HG03460 (cell line): ENCODE results near the gene DOCK6.
A peak's percentile ranks its signal among the peaks of the same experiment; 100 is the strongest.
"Not testable (repeated sequence)": the region's sequence is repeated elsewhere in the genome, so short reads cannot be mapped to it uniquely, and the experiment has no call there.

Experiments used
- ATAC-seq: cut with Tn5 transposase; IDR thresholded peaks from one replicate; pipeline ENCODE4 v1.9.1; 2021; ENCODE audit not compliant: unreplicated experiment

DOCK6 gene

DNA sequence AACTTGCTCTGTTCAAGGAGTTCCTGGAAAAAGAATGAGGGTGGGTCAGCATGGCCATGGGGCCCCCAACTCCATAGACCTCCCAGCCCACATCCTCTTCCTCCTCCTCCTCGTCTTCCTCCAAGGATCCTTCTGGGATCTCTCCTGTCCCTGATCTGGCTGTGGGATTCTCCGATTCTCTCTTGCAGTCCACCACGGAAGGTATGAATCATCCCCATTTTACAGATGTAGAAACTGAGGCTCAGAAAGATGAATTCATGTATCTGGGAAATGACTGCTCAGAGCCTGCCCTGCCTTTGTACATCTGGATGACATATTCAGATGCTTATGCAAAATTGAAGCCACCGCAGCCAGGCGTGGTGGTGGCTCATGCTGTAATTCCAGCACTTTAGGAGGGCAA, 62.8 kb downstream of the DOCK6 start:
- no peak for ATAC-seq

DNA sequence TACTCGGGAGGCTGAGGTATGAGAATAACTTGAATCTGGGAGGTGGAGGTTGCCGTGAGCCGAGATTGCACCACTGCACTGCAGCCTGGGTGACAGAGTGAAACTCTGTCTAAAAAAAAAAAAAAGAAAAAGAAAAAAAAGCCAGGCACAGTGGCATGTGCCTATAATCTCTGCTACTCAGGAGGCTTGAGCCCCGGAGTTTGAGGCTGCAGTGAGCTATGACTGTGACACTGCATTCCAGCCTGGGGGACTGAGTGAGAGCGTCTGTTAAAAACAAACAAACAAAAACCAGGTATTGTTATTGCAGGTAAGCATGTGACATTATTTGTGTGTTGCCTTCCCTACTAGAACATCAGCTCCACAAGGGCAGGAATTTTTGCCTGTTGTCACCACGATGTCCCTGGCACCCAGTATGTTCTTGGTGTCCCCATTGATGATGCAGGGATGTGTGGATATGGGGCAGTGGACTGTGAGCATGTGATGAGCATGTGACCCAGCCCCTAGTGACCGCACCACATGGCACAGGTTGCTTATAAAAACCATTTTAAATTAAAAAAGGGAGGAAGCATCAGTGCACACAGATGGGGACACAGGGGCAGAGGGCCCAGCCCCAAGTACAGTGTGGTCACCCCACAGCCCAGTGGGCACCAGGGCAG, 63.4 kb downstream of the DOCK6 start:
- ATAC-seq, result no peak

DNA sequence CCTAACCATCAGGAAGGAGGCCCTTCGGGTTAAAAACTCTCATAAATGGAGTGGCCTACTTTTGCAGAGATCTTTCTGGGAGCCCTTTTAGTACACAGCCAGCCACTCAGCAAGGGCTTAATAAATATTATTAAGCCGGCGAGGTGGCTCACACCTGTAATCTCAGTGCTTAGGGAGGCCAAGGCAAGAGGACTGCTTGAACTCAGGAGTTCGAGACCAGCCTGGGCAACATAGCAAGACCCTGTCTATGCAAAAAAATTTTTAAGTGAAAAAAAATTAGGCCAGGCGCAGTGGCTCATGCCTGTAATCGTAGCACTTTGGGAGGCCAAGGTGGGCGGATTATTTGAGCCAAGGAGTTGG, 64.2 kb downstream of the DOCK6 start:
- ATAC-seq, result no peak

DNA sequence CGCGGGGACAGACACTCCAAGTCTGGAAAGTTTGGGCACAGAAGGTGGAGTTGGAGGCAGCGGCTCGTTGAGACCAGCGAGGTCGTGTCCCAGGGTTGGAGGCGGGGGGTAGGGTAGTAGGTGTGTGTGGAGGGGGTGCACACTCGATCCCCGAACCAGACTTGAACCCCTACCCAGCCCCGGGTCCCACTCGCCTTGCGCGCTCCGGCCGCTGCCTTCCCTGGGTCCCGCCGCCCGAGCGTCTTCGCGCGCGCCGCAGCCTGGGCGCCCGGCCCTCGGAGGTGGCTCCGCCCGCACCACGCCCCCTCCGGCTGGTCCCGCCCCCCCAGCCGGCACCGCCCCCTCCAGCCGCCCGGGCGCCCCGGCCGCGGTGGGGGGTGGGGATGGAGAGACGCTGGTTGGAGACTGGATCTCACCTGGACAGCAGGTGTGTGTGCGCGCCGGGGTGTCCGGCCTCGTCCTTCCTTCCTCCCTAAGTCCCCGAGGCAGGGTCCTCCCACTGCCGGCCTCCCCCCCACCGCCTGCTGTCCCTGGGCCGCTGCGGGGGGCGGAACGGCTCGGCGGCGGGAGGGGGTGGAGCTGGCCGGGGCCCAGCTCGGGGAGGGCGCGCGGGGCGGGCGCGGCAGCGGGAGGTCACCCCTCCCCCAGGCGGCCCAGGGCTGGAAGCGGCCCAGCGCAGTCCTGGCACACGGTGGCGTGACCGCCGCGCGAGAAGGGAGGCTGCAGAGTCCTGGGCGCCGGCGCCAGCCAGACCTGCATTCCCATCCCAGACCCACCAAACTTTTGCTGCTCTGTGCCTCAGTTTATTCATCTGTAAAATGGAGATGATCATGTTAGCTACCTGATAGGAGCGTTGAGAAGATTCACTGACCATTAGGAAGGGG, 64.8 kb downstream of the DOCK6 start, which contains the start of gene KANK2:
Gene KANK2 (minus strand): TSS at position 255 of the 884 bp plus-strand sequence. CDS start 3,034 bp downstream, outside the sequence.
- ATAC-seq, result peak; percentile 66

DNA sequence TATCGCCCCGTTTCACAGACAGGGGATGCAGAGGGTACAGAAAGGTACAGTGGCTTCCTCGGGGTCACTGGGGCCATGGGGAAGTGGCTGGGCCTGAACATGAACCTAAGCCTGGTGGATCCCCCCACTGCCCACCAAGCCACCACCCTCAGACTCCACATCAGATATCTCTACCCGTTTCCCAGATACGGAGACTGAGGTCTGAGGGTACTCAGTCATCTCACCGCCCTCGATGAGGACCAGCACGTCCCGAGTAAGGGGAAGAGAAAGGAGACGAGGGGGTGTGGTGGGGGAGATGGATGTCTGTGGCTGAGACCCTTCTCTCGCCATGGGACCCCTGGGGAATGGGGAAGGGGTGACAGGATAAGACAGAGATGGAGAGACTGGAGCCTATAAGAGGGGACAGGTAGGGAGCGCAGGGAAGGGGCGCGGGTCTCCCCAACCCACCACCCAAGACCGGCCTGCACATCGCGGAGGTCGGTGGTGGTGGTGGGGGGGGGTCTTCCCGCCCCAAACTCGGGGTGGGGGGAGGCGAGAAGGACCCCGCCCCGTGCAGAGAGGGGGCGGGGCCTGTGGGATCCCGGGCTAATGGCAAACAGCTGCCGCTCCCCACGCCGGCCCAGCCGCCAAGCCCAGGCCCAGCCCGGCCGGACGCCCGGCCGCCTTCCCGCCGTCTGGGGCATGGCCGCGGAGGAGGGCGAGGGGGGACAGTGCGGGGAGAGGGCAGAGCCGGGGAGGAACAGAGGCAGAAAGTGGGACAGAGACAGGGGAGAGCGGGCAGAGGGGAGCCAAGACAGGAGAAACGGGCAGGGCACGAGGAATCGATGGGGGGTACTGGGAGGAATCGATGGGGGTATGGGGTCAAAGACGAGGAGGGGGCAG, 65.7 kb downstream of the DOCK6 start:
- no peak for ATAC-seq

DNA sequence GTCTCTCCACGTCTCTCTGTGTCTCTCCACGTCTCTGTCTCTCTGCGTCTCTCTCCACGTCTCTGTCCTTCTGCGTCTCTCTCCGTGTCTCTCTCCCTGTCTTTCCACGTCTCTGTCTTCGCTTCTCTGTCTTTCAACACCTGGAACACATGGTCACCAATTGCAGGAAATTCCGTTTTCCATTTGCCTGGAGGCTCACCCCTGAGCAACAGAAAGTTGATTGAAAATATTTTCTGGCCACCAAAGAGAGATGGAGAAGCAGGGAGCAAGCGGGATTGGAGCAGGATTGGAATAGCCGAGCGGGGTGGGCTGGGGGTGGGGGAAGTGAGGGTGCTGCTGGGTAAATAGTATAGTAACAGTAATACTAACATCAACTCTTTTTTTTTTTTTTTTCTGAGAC, 66.6 kb downstream of the DOCK6 start:
- ATAC-seq, result no peak

DNA sequence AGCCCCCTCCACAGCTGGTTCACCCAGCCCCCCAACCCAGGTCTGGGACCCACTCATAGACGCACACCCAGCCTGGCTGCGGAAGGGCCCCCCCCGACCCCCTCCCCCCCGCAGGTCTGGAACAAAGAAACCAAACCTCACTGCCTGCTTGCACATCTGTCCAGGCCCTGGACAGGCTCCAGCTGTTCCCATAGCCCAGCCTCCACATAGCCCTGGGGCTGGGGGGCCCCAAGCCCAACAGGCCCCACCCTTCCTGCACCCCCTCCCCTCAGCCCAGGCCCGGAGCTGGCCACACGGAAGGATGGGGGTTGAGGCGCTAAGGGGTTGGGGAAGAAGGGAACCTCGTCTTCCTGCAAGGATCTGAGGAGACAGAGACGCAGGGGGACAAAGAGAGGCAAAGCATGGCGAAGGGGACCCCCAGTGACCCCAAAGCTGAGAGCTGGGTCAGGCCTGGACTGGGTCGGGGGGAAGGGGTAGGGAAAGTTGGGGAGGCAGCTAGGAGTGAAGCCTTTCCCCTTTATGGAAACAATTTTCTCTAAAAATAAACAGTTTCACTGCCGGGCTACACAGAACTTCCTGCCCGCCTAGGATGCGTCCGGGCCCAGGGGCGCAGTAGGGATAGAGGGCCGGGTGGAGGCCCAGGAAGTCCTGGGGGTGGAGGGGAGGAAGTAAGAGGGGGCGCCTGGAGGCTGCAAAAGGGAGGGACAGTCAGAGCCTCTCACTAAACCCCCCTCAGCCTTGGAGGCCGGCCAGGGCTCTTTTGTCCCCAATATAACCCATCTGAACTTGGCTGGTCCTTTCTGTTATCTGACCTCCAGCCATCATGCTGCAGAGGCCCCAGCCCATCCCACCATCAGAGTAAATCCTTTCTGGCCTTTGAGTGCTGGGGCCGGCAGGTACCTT, 67.4 kb downstream of the DOCK6 start:
- no peak for ATAC-seq

DNA sequence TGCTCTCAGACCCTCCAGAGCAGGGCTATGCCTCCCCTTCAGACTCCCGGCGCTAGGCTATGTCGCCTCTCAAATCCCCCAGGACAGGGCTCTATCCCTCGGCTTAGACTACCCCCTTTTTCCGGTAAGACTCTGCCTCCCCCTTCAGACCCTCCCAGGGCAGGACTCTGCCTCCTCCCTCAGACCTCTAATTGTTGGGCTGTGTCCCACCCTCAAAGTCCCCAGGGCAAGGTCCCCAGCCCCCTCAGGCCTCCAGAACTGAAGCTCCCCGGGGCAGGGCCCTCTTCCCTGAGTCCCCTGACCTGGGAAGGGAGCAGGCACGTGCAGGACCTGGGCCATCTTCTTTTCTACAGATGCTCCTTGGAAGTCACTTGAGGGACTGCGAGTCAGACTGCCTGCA, 68.2 kb downstream of the DOCK6 start:
- ATAC-seq, result no peak

DNA sequence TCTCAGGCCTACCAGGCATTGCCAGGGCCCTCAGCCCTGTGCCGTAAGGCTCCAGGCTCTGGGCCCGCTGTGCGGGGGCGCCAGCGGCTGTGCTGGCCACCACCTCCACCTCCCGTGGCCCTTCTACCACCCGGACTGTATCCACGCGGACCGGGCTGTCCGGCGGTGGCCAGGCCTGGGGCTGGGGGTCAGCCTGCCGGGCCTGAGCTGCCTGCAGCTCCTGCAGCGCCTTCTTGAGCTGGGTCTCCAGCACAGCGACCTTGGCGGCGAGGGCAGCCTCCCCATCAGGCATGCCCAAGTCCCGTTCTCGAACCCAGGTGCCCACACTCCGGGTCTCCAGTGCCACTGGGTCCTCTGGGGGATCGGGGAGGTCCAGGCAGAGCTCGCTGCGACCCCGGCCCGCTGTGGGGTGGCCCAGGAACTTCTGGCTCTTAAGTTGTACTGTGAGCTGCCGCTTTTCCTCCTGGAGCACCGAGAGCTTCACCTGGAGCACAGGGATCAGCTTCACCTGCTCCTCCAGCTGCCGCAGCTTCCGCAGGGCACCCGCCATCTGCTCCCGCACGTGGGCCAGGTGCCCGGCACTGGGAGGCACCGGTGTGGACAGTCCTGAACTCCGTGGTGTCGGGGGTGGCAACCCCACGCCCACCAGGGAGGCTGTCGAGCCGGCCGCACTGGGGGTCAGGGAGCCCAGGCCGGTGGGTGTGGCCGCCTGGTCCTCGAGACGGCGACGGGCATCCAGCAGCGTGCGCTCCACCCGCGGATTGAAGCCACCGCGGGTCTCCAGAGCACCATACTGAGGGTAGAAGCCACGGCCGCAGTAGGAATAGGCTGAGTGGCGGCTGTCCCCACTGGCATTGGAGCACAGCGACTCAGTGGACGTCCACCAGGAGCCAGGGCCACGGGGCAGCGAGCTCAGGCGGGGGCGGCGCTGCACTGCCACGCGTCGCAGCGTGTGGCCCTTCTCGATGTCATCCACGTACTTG, 69.1 kb downstream of the DOCK6 start:
- no peak for ATAC-seq

DNA sequence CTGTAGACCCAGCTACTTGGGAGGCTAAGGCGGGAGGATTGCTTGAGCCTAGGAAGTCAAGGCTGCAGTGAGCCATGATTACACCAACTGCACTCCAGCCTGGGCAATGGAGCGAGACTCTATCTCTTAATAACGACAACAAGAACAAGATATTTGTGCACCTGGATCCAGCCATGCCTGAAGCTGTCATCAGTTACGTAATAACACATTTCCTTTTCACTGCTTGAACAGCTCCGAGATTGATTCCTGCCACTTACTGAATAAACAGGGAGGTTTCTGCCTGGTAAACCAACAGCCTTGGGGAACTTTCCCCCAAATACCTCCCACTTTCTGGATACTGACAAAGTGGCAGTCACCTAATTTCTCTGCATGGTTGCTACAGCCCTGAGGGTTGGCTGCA, 70.4 kb downstream of the DOCK6 start:
- ATAC-seq, result no peak

DNA sequence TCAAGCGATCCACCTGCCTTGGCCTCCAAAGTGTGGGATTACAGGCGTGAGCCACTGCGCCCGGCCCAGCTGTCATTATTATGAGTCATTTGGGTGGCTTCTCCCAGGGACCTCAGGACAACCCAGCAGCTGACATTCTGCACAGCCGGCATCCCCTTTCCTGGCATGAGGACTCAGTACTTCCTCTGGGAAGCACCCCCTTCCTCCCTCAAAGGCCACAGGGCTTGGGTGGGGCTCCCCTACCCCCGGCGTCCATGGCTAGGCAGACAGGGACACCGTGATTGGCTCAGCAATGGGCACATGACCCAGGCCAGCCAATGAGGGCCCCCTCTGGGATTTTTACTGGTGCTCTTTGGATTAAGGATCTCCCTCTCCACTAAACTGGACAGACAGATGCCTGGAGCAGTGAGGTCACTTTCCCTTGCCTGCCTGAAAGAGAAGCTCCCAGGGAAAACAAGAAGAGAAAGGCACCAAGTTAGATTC, 71.0 kb downstream of the DOCK6 start:
- ATAC-seq, result no peak

DNA sequence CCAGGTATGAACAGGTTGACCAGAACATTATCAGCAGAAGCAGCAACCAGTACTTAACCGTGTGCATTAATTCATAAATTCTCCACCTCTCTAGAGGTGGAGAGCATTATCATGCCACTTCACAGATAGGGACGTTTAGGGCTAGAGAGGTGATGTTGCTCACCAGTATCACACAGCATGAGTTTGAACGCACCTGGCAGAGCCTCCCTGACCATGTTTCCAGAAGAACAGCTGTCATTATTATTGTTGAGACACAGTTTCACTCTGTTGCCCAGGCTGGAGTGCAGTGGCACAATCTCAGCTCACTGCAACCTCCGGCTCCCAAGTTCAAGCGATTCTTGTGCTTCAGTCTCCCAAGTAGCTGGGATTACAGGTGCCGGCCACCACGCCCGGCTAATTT, 71.8 kb downstream of the DOCK6 start:
- no peak for ATAC-seq

DNA sequence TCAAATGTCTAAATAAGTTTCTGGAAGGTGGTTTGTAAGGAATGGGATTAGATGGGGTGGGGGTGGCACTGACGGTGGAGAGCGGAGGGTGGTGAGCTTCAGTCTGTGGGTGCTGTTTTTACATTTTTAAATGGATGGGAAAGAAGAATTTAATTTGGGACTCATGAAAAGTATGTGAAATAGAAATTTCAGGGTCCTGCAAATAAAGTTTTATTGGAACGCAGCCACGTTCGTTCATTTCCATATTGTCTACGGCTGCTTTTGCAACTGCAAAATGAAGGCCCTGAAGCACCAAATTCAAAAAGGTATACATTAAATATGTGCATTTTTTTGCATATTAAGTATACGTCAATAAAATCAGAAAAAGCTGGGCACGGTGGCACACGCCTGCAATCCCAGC, 74.9 kb downstream of the DOCK6 start:
- no peak for ATAC-seq

DNA sequence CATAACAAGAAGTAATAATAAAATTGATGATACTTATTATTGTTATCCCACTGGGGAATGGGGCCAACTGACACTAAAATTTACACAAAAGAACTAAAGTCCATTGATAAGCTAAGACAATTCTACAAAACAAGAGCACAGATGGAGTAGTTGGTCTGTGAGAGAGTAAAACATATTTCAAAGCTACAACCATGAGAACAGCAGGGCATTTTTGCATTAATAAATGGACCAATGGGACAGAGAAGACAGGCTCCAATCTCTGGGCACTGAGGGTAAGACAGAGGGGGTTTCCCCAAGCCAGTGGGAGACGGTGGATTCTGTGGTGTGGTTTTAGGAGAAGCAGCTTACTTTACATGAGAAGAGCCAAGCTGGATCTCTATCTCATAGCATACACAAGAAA, 79.3 kb downstream of the DOCK6 start:
- ATAC-seq, result no peak

DNA sequence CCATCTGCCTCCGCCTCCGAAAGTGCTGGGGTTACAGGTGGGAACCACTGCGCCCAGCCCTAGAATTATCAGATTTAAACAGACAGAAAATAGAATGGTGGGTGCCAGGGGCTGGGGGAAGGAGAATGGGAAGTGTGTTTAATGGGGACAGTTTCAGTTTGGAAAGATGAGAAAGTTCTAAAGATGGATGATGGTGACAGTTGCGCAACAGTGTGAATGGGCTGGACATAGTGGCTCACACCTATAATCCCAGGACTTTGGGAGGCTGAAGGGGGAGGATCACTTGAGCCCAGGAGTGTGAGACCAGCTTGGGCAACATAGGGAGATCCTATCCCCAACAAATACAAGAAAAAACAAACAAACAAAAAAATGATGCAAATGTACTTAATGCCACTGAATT, 80.8 kb downstream of the DOCK6 start:
- no peak for ATAC-seq

DNA sequence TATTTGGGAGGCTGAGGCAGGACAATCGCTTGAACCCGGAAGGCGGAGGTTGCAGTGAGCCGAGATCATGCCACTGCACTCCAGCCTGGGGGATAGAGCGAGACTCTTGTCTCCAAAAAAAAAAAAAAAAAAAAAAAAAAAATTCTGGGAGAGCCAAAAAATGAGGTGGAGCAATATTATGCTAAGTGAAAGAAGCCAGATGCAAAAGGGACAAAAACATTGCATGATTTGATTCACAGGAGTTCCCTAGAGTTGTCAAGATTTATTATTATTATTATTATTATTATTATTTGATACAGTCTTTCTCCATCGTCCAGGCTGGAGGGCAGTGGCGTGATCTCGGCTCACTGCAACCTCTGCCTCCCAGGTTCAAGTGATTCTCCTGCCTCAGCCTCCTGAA, 81.3 kb downstream of the DOCK6 start:
- not testable (repeated sequence) for ATAC-seq

DNA sequence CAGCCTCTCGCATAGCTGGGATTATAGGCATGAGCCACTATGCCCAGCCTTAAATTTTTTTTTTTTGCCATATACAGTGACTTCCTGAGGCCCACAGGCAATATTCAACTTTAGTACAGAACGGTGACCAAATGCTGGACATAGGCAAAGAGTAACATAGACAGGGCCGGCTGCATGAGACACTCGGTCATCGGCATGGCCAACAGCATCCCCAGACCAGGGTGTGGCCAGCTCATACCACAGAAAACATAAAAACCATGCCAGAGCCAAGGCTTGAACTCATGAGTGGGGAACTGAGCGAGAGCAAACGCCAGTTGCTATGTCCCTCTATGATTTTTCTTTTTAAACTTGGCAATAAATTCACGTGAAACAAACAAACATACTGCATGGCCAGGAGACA, 82.0 kb downstream of the DOCK6 start:
- ATAC-seq, result no peak

DNA sequence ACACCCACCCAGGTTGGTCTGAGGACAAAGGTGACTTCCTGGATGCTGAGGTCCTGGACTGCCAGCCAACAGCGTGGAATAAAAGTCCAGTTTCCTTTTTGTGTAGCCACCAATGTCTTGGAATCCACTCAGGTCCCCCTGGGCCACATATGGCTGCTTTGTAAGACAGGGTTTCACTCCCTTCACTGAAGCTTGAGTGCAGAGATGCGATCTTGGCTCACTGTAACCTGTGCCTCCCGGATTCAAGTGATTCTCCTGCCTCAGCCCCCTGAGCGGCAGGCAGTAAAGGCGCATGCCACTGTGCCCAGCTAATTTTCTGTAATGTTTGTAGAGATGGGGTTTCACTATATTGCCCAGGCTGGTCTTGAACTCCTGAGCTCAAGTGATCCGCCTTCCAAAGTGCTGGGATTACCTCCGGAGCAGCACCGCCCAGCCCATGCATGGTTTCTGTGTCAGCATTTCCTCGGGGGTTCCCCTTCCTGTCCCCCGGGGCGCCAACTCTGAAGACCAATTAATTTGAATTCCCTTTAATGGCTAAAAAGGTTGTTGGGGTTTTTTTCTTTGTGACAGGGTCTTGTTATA, 82.5 kb downstream of the DOCK6 start:
- peak; percentile 61 for ATAC-seq

DNA sequence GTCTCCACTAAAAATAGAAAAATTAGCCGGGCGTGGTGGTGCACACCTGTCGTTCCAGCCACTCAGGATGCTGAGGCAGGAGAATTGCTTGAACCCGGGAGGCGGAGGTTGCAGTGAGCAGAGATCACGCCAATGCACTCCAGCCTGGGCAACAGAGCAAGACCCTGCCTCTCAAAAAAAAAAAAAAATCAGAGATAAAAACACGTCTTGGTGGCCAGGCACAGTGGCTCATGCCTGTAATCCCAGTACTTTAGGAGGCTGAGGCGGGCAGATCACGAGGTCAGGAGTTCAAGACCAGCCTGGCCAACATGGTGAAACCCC, 83.2 kb downstream of the DOCK6 start:
- ATAC-seq, result not testable (repeated sequence)
